Stimulated activated CD4-positive, alpha-beta T cell treated with anti-CD3 and anti-CD28 coated beads, Interleukin-4, amount 100 ng/mL, for 1 hour (primary cell): ENCODE measurements around the gene PRAME.
"Not testable (repeated sequence)": the region's sequence is repeated elsewhere in the genome, so short reads cannot be mapped to it uniquely, and the experiment has no call there.

Experiments
- DNase-seq: peaks from one replicate; pipeline ENCODE4 v3.0.0-alpha.2; 2020

The PRAME gene

DNA sequence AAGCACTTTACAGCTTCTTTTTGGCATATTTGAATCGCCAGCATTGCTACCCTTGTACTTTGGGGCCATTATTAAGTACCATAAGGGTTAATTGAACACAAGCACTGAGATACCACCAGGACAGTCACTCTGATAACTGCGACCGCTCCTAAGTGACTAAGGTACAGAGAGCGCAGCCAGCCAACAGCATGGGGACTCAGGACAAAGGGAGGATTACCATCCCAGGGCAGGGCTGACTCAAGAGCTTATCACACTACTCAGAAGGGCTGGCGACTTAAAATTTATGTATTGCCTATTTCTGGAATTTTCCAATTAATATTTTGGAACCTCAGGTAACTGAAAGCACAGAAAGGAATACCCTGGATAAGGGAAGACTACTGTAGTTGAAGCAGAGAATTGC lies 39.5 kb downstream of the PRAME start:
- DNase-seq = no peak

DNA sequence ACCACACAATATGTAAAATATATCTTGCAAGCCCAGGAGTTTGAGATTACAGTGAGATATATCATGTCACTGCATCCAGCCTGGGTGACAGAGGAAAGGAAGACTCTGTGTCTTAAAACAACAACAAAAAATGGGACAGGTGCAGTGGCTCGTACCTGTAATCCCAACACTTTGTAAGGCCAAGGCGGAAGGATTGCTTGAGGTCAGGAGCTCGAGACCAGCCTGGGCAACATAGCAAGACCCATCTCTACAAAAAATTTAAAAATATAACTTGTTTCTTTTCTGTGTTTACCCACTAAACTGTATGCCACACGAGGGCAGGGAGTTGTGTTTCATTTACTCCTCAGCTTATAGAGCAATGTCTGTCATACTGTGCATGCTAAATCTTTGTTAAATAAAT lies 42.1 kb downstream of the PRAME start:
- no peak for DNase-seq

DNA sequence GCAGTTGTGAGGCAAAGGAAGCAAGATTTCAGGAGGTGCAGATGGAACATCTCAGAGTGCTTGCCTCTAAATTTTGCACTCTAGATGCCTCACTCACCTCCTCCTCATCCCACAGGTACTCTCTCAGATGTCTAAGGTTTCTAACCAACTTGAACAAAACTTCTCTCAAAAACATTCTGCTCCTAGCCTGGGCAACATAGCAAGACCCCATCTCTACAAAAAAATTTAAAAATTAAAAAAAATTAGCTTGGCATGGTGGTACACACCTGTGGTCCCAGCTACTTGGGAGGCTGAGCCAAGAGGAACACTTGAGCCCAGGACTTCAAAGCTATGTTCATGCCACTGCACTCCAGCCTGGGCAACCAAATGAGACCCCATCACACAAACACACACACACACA lies 43.2 kb downstream of the PRAME start:
- DNase-seq = no peak

DNA sequence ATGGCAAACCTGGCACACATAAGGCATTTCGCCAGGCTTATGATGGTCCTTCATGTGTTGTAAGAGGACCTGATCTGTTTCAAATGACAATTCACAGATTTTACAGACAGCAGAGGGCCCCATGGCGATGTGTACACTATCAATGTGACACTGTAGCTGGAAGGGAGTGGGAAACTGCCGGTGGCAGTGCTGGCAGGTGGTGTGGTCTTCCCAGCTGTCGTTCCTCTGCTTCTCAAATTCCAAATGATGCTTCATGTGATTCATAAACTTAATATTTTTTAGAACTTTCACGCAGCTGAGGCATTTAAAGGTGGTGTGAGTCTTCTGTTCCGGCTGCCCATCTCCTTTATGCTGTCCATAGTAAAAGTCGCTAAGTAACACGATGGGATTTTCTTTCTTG lies 44.6 kb downstream of the PRAME start:
- not testable (repeated sequence) for DNase-seq

DNA sequence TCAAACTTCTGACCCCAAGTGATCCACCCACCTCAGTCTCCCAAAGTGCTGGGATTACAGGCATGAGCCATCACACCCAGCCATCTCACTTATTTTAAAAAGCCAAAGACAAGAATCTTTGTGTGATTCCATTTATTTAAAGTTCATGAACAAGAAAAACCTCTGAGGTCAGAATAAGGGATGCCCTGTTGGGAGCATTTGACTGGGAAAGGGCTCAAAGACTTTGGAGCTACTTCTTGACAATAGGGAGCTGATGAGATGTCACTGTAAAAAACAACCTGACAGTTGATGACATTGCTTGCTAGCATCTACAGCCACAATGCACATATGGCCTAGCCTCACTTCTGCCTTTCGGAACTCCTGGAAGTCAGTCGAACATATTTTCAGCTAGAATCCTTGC lies 45.4 kb downstream of the PRAME start:
- DNase-seq = no peak

- DNase-seq = no peak
Measured at GRCh38 chr22:22512951-22513350, 46.1 kb downstream of the PRAME start.

- DNase-seq = not testable (repeated sequence)
Measured at GRCh38 chr22:22510833-22511232, 48.2 kb downstream of the PRAME start.

- not testable (repeated sequence) for DNase-seq
Measured at GRCh38 chr22:22509912-22510311, 49.2 kb downstream of the PRAME start.

DNA sequence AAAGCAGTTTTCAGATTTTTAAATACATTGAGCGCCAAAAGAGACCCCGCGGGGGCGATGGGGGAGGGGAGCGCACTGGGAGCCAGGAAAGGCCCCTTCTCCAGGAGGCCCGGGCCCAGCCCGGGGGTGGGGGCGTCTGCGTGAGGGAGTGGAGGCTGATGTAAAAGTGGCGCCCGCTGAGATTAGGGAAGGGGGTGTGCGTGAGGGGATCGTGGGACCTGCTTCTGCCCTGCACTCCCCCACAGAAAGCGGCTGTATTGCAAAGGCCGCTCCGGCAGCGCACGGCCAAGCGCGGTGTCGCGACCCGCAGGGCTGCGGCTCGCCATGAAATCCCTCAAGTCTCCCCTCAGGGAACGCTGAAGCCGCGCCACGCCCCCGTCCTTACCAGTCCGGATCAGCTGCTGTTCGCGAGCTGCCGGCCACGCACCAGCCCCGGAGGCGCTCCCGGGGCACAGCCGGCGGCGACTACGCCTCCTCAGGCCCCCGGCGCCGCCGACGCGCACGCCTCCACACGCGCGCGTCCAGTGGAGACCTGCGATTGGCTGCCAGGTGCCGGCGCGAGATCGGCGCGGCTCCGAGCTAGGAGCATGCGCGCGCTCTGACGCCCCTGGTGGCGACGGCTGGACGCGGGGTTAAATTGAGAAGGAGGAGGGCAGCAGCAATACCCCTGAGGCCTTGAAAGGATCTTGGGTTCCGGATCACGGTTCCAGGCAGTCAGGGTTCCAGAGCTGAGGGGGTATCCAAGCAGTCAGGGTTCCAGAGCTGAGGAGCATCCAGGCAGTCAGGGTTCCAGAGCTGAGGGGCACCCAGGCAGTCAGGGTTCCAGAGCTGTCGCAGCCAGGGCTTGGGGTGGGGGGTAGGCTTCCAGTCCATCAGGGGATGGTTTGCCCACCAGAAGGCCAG lies 50.5 kb downstream of the PRAME start, which contains the start of gene ZNF280B:
TSS of gene ZNF280B (minus strand) at position 469 of the 903 bp plus-strand sequence. CDS start 19,344 bp downstream, outside the sequence.
- DNase-seq = peak; percentile 83

GRCh38 chr22:22507743-22508273 lies 51.3 kb downstream of the PRAME start:
- no peak for DNase-seq

GRCh38 chr22:22506736-22507135 lies 52.3 kb downstream of the PRAME start:
- no peak for DNase-seq

- no peak for DNase-seq
Measured at GRCh38 chr22:22498267-22498666, 60.8 kb downstream of the PRAME start.
